Keratinocyte (primary cell): ENCODE measurements around the gene NCOA3. TPM values are rescaled to one million over a fixed set of nuclear protein-coding genes. Genes with fewer than 3 reads are reported as not detected.

Experiments
- DNase-seq: peaks from one replicate; pipeline ENCODE4 v3.0.0-alpha.2; 2011; ENCODE audit warnings: low read depth, missing footprints, low spot score
- FAIRE-seq: peaks from 2 replicates; lab custom pipeline; 2011; peaks lifted over from hg19 to GRCh38; lab: Jason Lieb, UNC
- H2AFZ ChIP-seq: 2 replicates; pipeline ENCODE4 v1.6.0; 2012; ENCODE audit warnings: low read length, control low read depth, inconsistent platforms; ENCODE audit not compliant: control insufficient read depth
- H3K27ac ChIP-seq: 2 replicates; pipeline ENCODE4 v1.5.1; 2011; ENCODE audit warnings: low read length; ENCODE audit not compliant: control insufficient read depth, insufficient read depth
- H3K27me3 ChIP-seq: 3 replicates; pipeline ENCODE4 v1.6.0; 2011; ENCODE audit warnings: low read length; ENCODE audit not compliant: control insufficient read depth, insufficient read depth; ENCODE audit errors: extremely low read depth
- H3K36me3 ChIP-seq, 2 experiments: 2 replicates in 1 of 2; 3 replicates in 1 of 2; pipeline ENCODE4 v1.5.1; 2011; ENCODE audit warnings: low read length in 2 of 2, mild to moderate bottlenecking in 1 of 2; ENCODE audit not compliant: control insufficient read depth in 2 of 2, insufficient read depth in 2 of 2; ENCODE audit errors: extremely low read depth in 1 of 2
- H3K4me1 ChIP-seq: 3 replicates; pipeline ENCODE4 v1.5.1; 2011; ENCODE audit warnings: low read length; ENCODE audit not compliant: control insufficient read depth, insufficient read depth; ENCODE audit errors: extremely low read depth
- H3K4me2 ChIP-seq: 3 replicates; pipeline ENCODE4 v1.6.0; 2011; ENCODE audit warnings: low read depth, low read length; ENCODE audit not compliant: control insufficient read depth, insufficient read depth; ENCODE audit errors: extremely low read depth
- H3K4me3 ChIP-seq, 3 experiments: fragments of 200-600 bp in 1 of 3; sonication (generic) in 1 of 3; 2 replicates in 2 of 3; 3 replicates in 1 of 3; pipeline ENCODE4 v1.5.1; 2011 to 2016; ENCODE audit warnings: low read length in 3 of 3, mild to moderate bottlenecking in 3 of 3, control low read depth in 2 of 3, inconsistent platforms in 1 of 3, low read depth in 1 of 3, mixed read lengths in 1 of 3, mixed run types in 1 of 3, moderate library complexity in 1 of 3; ENCODE audit not compliant: control insufficient read depth in 2 of 3, insufficient read depth in 2 of 3; ENCODE audit errors: extremely low read depth in 1 of 3
- H3K79me2 ChIP-seq: 2 replicates; pipeline ENCODE4 v1.6.0; 2012; ENCODE audit warnings: low read length; ENCODE audit not compliant: control insufficient read depth, insufficient read depth
- H3K9ac ChIP-seq: 3 replicates; pipeline ENCODE4 v1.6.0; 2011; ENCODE audit warnings: low read length; ENCODE audit not compliant: control insufficient read depth, insufficient read depth; ENCODE audit errors: extremely low read depth
- H3K9me1 ChIP-seq: 3 replicates; pipeline ENCODE4 v1.6.0; 2011; ENCODE audit warnings: low read length; ENCODE audit not compliant: control insufficient read depth, insufficient read depth; ENCODE audit errors: extremely low read depth
- H3K9me3 ChIP-seq: 2 replicates; pipeline ENCODE4 v1.5.1; 2012; ENCODE audit warnings: low read depth, low read length; ENCODE audit not compliant: control insufficient read depth
- H4K20me1 ChIP-seq: 3 replicates; pipeline ENCODE4 v1.6.0; 2011; ENCODE audit warnings: low read length; ENCODE audit not compliant: control insufficient read depth, insufficient read depth; ENCODE audit errors: extremely low read depth
- EZH2 ChIP-seq: IDR thresholded peaks from one replicate; pipeline ENCODE4 v1.6.1; 2012; ENCODE audit warnings: inconsistent platforms, mild to moderate bottlenecking, low read length, moderate library complexity
- dilution Hi-C: fragments of 300-500 bp; cut with MboI; formaldehyde crosslinking; loops from one replicate; pipeline ENCODE4 v1.7.0; 2020; ENCODE audit warnings: low sequenced_read_pairs; ENCODE audit not compliant: extremely low pct_ligation_motif_present
- polyA plus RNA-seq, 5 experiments: library from polyadenylated mRNA; depleted of rRNA in 3 of 5; stranded (reverse) in 3 of 5; stranded (forward) in 1 of 5; unstranded in 1 of 5; fragments of >200 nt; gene quantifications; 1 replicate in 1 of 5; 2 replicates in 3 of 5; 3 replicates in 1 of 5; pipeline versions ENCODE4 v1.2.1 to v1.2.3, GENCODE V29; 2011 to 2012; ENCODE audit warnings: missing spikeins in 2 of 5, low read depth in 1 of 5, low replicate concordance in 1 of 5
- TF ChIP-seq, protein P1 (sequence below), 3 experiments: IDR thresholded peaks in 1 of 3; conservative IDR thresholded peaks in 1 of 3; optimal IDR thresholded peaks in 1 of 3; 2 replicates in 2 of 3; 3 replicates in 1 of 3; pipeline versions ENCODE3 to v1.5.1; 2011; ENCODE audit warnings: low read length in 3 of 3, mild to moderate bottlenecking in 3 of 3, moderate library complexity in 2 of 3, control low read depth in 1 of 3, inconsistent platforms in 1 of 3; ENCODE audit not compliant: insufficient read depth in 2 of 3; ENCODE audit errors: extremely low read depth in 1 of 3

The NCOA3 gene
- polyA plus RNA-seq, 1 donor (not counting 4 experiments of a cell fraction or from before 2014, with no cell fraction given) = 25.8 TPM

DNA sequence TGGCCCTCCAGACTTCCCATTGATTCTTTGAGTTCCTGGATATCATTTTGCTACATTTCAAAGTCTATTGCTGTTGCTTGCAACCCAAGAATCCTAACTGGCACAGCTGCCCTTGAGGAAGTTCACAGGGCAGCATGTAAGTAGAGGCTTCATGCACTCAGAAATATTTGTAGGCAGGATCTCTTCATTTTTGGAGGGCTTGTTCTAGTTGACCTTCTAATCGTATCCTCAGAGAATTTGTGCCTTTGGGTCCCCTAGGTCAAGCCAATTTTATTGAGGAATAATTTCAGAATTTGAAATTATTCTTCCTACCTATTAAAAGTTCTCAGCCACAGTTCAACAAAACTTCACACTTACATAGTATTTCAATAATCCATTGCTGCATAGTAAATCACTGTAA is 5.6 kb upstream of the NCOA3 start:
- no peak overlapping the region for H3K27ac ChIP-seq
- no peaks in the 10 kb centered on the region for H4K20me1 ChIP-seq
- FAIRE-seq (no peak), DNase-seq (no peak)
- no peak overlapping the region for H2AFZ ChIP-seq
- peaks cover 24% of the 10 kb centered on the region for H3K4me1 ChIP-seq
- no peaks in the 10 kb centered on the region for H3K36me3 ChIP-seq
- H3K9me1 ChIP-seq = peaks cover 2% of the 10 kb centered on the region
- TF ChIP-seq, protein P1, sequence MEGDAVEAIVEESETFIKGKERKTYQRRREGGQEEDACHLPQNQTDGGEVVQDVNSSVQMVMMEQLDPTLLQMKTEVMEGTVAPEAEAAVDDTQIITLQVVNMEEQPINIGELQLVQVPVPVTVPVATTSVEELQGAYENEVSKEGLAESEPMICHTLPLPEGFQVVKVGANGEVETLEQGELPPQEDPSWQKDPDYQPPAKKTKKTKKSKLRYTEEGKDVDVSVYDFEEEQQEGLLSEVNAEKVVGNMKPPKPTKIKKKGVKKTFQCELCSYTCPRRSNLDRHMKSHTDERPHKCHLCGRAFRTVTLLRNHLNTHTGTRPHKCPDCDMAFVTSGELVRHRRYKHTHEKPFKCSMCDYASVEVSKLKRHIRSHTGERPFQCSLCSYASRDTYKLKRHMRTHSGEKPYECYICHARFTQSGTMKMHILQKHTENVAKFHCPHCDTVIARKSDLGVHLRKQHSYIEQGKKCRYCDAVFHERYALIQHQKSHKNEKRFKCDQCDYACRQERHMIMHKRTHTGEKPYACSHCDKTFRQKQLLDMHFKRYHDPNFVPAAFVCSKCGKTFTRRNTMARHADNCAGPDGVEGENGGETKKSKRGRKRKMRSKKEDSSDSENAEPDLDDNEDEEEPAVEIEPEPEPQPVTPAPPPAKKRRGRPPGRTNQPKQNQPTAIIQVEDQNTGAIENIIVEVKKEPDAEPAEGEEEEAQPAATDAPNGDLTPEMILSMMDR (optimal IDR thresholded peaks at IDR 0.05 in 1 of 3, IDR thresholded peaks at IDR 0.05 in 1 of 3, conservative IDR thresholded peaks at IDR 0.05 in 1 of 3; ENCODE audit: extremely low read depth in 1 of 3, insufficient read depth in 2 of 3, low read length in 3 of 3) = no peak
- TF ChIP-seq EZH2 = no peak
- H3K4me2 ChIP-seq = no peak overlapping the region
- no peaks in the 10 kb centered on the region for H3K9me3 ChIP-seq
- H3K9ac ChIP-seq = no peak overlapping the region
- dilution Hi-C loops = no loop called here
- H3K27me3 ChIP-seq = no peaks in the 10 kb centered on the region
- no peak overlapping the region for H3K4me3 ChIP-seq
- no peaks in the 10 kb centered on the region for H3K79me2 ChIP-seq

DNA sequence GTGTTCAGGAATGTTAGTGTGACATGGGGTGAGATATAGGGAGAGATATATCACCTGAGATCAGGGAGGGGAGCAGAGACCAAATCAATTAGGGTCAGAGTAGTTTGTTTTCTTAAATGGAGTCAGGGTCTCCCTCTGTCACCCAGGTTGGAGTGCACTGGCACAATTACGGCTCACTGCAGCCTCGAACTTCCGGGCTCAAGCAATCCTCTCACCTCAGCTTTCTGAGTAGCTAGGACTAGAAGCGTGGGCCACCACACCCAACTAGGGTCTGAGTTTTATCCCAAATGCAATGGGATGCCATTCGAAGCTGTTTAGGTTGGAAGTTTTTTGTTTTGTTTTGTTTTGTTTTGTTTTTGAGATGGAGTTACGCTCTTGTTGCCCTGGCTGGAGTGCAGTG is 3.1 kb upstream of the NCOA3 start:
- no peak overlapping the region for H3K9ac ChIP-seq
- H3K4me1 ChIP-seq = peaks cover 24% of the 10 kb centered on the region
- H3K4me3 ChIP-seq = no peak overlapping the region
- no peaks in the 10 kb centered on the region for H3K9me3 ChIP-seq
- H2AFZ ChIP-seq = no peak overlapping the region
- TF ChIP-seq, protein P1 (optimal IDR thresholded peaks at IDR 0.05 in 1 of 3, IDR thresholded peaks at IDR 0.05 in 1 of 3, conservative IDR thresholded peaks at IDR 0.05 in 1 of 3; ENCODE audit: extremely low read depth in 1 of 3, insufficient read depth in 2 of 3, low read length in 3 of 3) = no peak
- no peak for TF ChIP-seq EZH2
- no peak overlapping the region for H3K27ac ChIP-seq
- no peaks in the 10 kb centered on the region for H3K36me3 ChIP-seq
- no peak for FAIRE-seq
- H3K27me3 ChIP-seq = no peaks in the 10 kb centered on the region
- dilution Hi-C loops = no loop called here
- H3K9me1 ChIP-seq = no peaks in the 10 kb centered on the region
- DNase-seq = no peak
- peaks cover 2% of the 10 kb centered on the region for H4K20me1 ChIP-seq
- no peak overlapping the region for H3K4me2 ChIP-seq
- H3K79me2 ChIP-seq = peaks cover 18% of the 10 kb centered on the region
